H1 (cell line): ENCODE measurements around the gene RSF1.

Experiments
- CBX8 ChIP-seq: fragments of 300-800, 300-1000 bp; sonication (generic); IDR thresholded peaks from 2 replicates; pipeline ENCODE4 v1.7.1; 2016; ENCODE audit warnings: low read depth, low read length, borderline replicate concordance
- CTCF ChIP-seq, 3 experiments: IDR thresholded peaks; 1 replicate in 2 of 3; 2 replicates in 1 of 3; pipeline versions ENCODE4 v1.5.1 to v1.6.1; 2011; ENCODE audit warnings: low read length in 3 of 3, mild to moderate bottlenecking in 3 of 3, inconsistent platforms in 2 of 3, low read depth in 1 of 3, moderate library complexity in 1 of 3; ENCODE audit not compliant: insufficient read depth in 1 of 3; ENCODE audit errors: control extremely low read depth in 1 of 3
- GABPA ChIP-seq: IDR thresholded peaks from 2 replicates; pipeline ENCODE4 v1.6.1; 2011; ENCODE audit warnings: mild to moderate bottlenecking, low read length, moderate library complexity, borderline replicate concordance; ENCODE audit not compliant: insufficient read depth
- JUN ChIP-seq: IDR thresholded peaks from 2 replicates; pipeline ENCODE4 v1.6.1; 2011; ENCODE audit warnings: low read depth, mild to moderate bottlenecking, improper control_type of control experiment, low read length
- PHF8 ChIP-seq: fragments of 200-600 bp; sonication (generic); conservative IDR thresholded peaks from 2 replicates; pipeline ENCODE4 v1.7.1; 2012; ENCODE audit warnings: low read depth, mild to moderate bottlenecking, inconsistent platforms, low read length, moderate library complexity
- POLR2A ChIP-seq, 2 experiments: IDR thresholded peaks; 1 replicate in 1 of 2; 2 replicates in 1 of 2; pipeline ENCODE4 v1.6.1; 2011; ENCODE audit warnings: low read depth in 2 of 2, low read length in 2 of 2, mild to moderate bottlenecking in 2 of 2; ENCODE audit errors: control extremely low read depth in 1 of 2
- SP1 ChIP-seq: IDR thresholded peaks from 2 replicates; pipeline ENCODE4 v1.6.1; 2011; ENCODE audit warnings: low read depth, low read length
- TF ChIP-seq, protein P1 (sequence below): IDR thresholded peaks from 2 replicates; pipeline ENCODE4 v1.6.1; 2011; ENCODE audit warnings: low read length, improper control_type of control experiment

- TF ChIP-seq SP1 (no peak), CBX8 (no peak), CTCF (IDR thresholded peaks at IDR 0.05; ENCODE audit: control extremely low read depth in 1 of 3, insufficient read depth in 1 of 3, low read depth in 1 of 3, low read length in 3 of 3) (no peak), JUN (no peak), PHF8 (no peak), POLR2A (IDR thresholded peaks at IDR 0.05; ENCODE audit: control extremely low read depth in 1 of 2, low read depth in 2 of 2, low read length in 2 of 2) (no peak), GABPA (no peak)
- TF ChIP-seq, protein P1, sequence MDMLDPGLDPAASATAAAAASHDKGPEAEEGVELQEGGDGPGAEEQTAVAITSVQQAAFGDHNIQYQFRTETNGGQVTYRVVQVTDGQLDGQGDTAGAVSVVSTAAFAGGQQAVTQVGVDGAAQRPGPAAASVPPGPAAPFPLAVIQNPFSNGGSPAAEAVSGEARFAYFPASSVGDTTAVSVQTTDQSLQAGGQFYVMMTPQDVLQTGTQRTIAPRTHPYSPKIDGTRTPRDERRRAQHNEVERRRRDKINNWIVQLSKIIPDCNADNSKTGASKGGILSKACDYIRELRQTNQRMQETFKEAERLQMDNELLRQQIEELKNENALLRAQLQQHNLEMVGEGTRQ: no peak
Measured at GRCh38 chr11:77806993-77807392, 13.5 kb downstream of the RSF1 start.
